GM21526 (cell line): ENCODE data around the gene JAM2.
"Not testable (repeated sequence)": the region's sequence is repeated elsewhere in the genome, so short reads cannot be mapped to it uniquely, and the experiment has no call there.

ENCODE experiments used
- ATAC-seq: cut with Tn5 transposase; IDR thresholded peaks from one replicate; pipeline ENCODE4 v1.9.1; 2021; ENCODE audit warnings: moderate library complexity; ENCODE audit not compliant: unreplicated experiment, low FRiP score

The JAM2 gene

DNA sequence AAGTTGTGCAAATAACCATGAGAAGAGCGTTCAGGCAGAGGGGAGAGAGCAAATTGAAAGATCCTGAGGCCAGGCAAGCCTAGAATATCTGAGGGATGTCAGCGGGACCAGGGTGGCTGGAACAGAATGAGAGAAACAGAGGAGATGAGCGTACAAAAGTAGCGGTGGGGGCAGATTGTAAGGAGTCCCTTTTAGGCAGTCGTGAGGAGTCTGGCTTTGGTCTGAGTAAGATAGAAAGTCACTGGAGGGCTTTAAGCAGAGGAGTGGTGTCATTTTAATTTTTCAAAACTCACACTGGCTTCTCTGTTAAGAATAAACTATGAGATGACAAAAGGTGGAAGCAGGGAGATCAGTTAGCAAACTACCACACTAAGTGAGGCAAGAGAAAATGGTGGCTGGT is 71.5 kb downstream of the JAM2 start:
- ATAC-seq, result no peak

DNA sequence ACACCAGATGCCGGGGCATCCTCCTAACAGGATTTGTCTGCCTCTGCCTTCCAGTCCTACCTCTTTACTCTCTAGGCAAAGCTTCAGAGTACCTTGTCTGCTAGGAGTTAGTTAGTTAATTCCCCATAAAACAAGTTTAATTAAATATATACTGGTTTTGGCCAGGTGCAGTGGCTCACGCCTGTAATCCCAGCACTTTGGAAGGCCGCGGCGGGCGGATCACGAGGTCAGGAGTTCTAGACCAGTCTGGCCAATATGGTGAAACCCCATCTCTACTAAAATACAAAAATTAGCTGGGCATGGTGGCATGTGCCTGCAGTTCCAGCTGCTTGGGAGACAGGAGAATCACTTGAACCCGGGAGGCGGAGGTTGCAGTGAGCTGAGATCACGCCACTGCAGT is 75.0 kb downstream of the JAM2 start:
- ATAC-seq, result not testable (repeated sequence)

DNA sequence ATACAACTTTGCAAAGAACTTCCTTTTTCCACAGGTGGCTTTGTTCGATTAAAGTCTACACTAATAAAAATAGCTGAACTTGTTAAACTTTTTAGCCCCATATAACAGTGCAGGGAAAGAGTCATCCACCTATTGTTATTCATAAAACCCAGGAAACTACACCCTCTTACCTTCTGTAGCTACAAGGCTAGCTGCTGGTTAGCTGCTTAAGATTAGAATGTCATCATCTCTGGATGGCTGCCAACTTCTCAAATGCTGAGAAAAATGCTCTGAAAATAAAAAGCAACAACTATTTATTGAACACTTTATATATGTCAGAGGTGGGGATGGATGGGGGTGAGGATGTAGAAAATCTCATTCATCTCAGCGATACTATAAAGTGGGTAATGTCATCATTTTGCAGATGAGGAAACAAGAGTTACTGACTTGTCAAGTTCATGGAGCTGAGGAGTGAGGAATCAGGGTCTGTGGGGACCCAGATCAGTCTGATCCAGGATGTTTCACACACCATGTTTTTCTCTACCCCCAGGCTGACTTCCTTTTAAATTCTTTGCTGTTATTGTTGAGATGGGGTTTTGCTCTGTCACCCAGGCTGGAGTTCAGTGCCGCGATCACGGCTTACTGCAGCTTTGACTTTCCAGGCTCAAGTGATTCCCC is 78.6 kb downstream of the JAM2 start:
- no peak for ATAC-seq

DNA sequence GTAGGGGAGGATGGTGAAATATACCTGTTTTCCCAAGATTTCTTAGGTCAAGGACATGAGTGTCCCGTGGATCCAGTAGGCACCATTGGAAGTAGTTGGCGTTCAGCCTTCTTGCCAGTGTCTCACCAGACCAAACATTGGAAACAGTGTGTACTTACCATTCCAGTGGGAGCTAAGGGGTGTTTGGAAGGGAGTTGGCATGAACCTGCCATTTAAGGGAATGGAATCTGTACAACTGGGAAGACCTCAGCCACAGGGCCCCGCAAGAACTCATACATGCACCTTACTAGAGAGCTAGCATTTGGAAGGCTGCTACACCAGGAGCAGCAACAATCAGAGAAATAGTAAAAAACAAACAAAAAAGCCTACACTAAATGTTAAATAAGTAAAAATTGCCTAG is 82.9 kb downstream of the JAM2 start:
- ATAC-seq, result no peak

DNA sequence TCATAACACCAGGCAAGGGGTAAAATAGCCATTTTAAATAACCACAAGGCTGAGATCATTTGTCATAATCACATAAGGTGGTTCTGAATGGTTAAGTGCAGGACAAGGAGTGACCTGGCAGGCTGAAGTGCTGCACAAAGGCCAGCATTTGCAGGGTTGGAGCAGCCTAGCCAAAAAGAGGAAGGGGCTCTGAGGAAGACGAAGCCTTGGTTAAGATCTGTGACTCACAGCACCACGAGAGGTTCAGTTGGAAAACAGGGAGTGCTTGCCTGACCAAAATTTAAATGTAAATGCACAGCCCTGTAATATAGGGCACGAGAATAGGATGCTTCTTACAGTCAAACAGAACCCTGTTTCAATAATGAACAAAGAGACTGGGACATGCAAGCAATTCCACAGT is 83.6 kb downstream of the JAM2 start:
- ATAC-seq, result no peak

DNA sequence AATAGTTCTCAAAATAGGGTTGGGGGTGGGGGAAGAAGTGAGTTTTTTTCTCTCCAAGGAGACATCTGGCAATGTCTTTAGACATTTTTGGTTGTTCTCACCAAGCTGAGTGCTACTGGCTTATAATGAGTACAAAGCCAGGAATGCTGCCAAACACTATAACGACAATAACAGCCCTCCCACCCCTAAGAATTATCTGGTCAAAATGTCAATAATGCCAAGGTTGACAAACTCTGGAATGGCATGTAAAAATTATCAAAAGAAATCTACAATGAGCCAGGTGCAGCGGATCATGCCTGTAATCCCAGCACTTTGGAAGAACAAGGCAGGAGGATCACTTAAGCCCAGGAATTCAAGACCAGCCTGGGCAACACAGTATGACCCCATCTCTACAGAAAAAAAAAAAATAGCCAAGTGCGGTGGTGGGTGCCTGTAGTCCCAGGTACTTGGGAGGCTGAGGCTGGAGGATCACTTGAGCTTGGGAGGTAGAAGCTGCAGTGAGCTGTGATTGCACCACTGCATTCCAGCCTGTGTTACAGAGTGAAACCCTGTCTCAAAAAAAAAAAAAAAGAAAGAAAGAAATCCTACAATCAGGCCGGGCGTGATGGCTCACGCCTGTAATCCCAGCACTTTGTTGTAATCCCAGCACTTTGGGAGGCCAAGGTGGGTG is 93.2 kb downstream of the JAM2 start:
- ATAC-seq, result no peak

DNA sequence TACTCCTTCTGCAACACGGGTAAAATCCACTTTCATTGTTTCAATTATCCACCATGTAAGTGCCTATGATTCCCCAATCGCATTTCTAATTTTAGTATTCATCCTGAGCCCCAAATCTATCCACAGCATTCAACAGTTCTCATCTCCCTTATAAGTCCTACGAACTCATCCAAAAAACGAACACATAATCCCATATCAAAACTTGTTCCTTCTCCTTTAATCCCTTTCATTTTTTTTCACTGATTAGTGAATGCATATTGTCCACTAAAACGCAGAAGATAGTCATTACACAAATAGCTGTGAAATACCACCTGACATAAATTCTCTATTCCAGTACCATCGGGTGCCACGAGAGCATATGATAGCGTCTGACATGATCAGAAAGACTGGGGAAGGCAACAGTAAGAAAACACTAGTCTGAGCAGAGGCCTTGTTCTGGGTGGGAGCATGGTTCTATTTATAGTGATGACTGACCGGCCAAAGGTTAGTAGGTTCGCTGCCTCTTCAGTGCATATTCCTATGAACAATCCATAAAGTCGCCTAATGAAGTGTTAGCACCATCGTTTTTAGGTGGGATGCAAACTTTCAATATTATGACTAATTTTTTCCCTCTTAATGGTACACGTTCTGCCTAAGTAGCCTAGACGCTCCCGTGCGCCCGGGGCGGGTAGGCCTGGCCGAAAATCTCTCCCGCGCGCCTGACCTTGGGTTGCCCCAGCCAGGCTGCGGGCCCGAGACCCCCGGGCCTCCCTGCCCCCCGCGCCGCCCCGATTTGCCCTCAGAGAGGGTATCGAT is 95.0 kb downstream of the JAM2 start:
- ATAC-seq, result peak; percentile 7

DNA sequence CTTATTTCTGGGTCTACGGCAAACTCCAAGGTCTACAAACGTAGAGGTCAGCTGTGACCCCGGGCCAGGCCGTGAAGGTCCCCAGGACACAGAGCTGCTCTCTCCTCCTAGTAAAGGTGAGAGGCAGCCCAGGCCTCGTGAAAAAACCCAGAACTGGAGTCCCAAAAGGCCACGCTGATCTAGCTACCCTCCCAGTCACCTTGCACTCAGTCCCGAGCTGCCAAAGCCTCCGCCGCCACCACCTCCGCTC is 95.5 kb downstream of the JAM2 start:
- ATAC-seq, result no peak

DNA sequence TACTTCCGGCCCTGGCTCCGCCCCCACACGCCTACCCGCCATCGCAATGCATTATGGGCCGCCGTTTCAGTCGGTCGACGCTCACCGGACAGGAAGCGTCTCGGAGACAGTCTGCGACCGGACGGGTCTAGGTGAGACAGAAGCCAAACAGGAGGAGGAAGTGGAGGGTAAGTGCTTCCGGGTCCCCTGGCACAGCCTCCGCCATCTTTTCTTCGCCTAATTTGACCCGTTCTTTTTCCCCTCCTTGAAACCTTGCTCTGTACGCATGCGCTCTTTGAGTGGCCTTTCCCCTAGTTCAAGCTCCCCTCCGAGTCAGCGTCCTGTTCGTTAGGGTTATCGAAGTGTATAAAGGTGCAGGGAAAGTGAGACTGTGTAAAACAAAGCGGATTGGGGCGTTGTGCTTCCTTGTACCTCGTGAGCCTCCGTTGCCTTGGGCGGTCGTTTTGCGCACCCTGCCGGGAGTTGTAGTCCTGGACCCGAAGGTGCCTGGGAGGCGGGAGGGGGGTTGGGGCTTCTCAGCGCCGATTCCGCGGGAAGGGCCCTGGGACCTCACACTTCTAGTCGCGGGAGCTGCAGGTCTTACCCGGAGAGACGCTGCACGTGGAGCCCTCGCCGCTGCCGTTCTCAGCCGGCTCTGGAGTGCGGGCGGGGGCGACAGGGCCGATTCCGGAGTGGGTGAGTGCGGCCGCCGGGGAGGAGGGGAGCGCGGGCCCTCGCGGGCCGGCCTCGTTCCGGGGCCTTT is 96.0 kb downstream of the JAM2 start, which contains the start of the genes ATP5PF and GABPA:
Gene ATP5PF, minus strand, starts transcription at position 1 of the 742 bp plus-strand sequence. CDS start 5,110 bp downstream, outside the sequence.
Gene GABPA, plus strand, starts transcription at position 69 of the 742 bp plus-strand sequence. CDS start 6,627 bp downstream, outside the sequence.
- peak; percentile 86 for ATAC-seq

DNA sequence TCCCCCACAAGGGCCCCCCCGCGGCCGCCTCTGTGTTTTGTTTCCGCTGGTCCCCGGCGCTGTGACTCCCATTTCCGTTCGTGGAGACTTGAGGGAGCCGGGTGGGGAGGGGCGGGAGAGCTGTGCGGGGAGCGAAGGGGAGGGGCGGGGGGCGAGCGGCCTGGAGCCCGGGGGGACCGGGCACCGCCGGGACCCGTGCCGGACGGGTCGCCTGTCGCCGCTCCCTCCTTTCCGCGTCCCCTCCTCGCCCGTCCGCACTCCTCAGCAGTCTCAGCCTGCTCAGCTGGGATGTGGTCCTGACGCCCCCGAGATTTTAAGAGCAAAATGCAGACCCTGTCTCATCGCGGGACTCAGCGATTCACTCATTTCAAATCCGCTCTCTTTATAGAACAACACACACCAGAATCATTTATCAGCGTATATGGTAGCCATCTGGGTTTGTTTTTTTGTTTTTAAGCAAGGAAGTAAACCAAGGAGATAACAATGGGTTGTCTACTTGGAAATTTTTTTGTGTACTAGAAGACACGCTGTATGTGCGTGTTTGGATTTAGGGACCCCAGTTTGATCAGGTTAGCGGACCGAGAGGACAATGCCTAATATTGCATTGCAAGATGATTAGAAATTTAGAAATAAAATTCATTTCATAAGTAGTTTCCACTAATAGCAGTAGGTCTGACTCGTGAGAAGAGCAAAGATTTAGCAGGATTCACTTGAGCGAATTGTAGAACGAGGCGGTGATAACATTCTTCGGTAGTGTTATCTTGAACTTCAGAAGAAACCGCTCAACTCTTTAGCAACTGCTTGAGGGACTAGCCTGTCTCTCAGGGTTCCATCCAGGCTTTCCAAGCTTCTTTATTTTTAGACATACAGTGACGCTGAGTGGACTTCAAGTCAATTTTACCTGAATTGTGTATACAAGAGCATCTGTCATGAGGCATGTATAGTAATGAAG is 96.9 kb downstream of the JAM2 start:
- ATAC-seq, result peak; percentile 16

DNA sequence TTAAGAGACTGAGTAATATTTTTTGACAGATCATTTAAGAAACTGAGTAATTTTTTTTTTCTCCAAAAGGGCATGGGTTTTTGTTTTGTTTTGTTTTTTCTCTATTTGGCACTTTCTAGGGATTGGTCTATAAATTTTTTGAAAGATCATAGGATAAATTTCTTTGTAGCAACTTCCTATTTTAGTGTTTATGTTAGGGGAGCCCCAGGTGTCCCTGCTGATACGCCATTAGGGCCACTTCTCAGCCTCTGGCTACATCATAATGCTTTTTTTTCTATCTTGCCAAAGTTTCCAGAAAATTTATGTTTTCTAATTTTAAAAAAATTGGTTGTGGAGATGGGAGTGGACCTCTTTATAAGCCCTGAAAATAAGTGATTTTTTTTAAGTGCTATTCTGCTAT is 98.4 kb downstream of the JAM2 start:
- no peak for ATAC-seq

DNA sequence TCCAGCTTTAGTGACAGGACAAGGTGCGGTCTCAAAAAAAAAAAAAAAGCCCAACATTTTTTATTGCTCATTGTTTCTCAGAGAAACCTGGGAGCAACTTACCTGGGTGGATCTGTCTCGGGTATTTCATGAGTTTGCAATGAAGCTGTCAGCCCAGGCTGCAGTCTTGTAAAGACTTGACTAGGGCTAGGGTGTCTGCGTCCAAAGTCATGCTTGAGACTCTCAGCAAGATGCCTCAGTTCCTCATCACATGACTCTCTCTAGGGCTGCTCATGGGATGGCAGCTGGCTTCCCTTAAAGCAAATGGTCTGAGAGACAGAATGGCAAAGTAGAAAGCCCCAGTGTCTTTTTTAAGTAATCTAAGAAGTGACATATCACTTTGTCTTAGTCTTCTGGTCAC is 103.8 kb downstream of the JAM2 start:
- no peak for ATAC-seq

DNA sequence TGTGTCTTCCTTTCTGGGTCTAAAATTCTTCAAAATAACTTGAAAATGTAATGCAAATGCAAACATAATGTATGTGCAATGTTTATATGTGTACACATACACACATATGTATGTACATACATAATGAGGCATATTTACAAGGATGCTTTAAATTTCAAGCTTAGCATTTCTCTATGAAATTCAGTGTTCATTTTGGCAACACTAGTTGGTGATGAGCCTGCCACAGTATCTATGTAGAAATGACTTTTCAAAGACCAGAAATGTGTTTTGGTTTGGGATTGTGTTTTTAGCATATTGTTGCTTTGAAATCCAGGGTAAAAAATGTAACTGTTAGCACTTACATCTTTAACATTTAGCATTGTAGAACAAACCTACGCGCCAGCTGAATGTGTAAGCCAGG is 105.8 kb downstream of the JAM2 start:
- ATAC-seq, result no peak

DNA sequence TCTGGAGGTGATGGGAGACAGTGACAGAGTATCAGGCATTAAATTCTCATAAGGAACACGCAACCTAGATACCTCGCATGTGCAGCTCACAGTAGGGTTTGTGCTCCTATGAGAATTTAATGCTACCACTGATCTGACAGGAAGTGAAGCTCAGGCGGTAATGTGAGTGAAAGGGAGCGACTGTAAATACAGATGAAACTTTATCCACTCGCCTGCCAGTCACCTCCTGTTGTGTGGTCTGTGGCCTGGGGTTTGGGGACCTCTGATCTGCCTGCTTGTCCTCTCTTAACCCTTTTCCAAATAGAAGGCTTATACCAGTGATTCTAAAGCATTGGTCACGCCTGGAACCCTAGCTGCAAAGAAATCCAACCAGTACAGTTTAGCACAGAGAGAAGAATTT is 111.0 kb downstream of the JAM2 start:
- no peak for ATAC-seq

DNA sequence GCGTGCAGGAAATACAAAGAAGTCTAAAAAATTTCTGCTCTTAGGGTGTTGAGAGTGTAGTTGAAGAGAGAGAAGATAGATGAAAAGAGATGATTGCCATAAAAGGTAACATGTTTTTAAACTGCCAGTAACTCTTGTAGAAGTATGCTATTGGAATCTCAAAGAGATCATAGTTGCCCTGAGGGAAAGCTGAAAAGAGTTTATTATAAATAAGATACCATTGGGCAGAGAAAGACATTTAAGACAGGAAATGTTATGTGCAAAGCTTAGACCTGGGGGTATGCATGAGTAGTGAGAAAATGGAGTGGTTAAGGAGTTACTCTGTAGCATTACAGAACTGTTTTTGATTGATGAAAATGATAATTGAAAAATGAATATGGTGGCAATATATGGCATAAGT is 113.4 kb downstream of the JAM2 start:
- no peak for ATAC-seq

DNA sequence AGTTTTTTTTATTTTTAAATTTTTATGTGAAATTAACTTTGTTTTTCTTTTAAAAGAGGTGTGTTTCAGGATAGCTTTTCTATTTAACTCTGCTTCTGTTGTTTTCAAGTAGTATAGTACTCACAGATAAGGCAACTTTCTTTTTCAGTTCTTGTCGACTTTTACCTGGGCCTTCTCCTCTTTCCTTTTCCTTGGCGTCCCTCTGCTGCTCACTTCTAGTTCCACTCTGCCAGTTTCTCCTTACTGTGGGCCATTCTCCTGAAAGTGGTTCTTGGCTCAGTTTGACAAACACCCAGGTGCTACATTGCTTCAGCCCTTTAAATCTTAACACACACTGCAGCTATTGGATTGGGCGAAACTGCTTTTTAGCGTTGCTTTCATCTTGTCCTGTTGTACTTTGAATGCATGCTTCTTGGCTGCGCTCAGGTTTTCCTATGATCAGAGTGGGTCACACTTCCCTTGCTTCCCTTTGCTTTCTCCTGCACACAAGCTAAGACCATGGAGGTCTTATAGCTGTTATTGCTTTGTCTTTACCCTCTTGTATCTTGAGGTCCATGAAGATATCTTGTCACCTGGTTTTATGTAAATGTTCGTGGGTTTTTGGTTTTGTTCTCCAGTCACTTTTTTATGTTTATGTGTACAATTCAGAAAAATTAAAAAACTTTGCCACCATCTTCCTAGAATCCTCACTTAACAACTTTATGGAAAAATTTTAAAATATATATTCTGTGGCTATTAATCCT is 117.3 kb downstream of the JAM2 start:
- ATAC-seq, result no peak

DNA sequence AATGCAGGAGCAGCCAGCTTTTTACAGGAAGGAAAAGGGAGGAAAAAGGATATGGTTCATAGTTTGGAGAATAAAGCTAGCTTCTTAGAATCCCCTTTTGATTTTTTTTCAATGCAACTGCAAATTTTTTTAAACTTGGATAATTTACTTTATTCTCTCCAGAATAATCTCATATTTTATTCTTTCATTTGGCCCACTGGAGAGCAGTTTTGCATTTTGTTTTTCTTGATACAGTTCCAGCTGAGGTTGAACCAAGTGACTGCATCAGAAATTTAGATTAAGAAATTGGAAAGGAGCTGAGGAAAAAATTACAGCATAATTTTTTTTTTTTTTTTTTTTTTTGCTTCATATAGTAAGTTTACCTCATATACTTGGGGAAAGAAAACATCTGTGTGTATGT is 118.5 kb downstream of the JAM2 start:
- ATAC-seq, result no peak

DNA sequence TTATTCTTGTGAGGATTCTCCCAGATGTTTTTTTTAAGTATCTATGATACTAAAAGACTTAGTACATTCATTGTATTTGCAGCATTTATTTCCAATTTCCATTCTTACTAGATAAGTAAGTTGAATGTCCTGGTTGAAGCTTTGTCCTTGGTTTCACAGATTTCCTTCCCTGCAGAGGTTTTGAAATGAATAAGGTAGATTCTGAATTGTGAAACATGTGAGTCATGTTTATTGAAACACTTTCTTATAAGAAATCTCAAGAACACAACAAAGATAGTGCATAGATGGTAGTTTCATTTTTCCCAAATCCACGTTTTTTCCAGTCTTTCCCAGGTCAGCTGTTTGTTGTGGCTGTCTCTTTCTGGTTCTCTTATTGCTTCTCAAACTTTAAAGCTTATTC is 120.5 kb downstream of the JAM2 start:
- no peak for ATAC-seq

DNA sequence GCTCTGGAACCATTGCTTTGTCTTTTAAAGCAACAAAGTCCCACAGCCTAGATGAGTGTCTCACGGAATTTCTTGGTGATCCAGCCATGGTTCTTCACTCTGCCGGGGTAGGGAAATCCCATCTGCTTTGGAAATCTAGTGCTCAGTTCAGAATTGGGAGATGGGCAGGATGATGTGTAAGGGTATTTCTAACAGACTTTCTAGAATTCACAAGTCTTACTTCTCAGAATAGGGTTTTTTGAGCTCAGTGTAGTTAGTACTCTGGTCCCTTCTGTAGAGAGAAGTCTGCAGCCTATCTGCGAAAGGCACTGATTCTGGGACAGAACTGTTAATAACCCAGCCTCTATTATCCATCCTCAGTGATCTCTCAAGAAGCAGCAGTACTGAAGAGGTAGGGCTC is 121.0 kb downstream of the JAM2 start:
- ATAC-seq, result no peak
